Measurements from ENCODE around the gene KLK7.

GRCh38 chr19:51014242-51014641, 30.5 kb upstream of the KLK7 start:
- no peak for TF ChIP-seq CTCF (IDR thresholded peaks at IDR 0.05)
- TF ChIP-seq POLR2A (IDR thresholded peaks at IDR 0.05), result no peak
